Lower lobe of right lung (tissue), 2 donors: ENCODE results near the gene KMT2D. TPM values are rescaled to one million over a fixed set of nuclear protein-coding genes. Genes with fewer than 3 reads are reported as not detected.

Experiments
- ATAC-seq, 2 donors: fragments of 200-7000 bp; cut with Tn5 transposase; one replicate each; pipeline ENCODE4 v1.9.1; 2020 to 2022; ENCODE audit warnings: mild to moderate bottlenecking in 2 of 2, moderate library complexity in 2 of 2
- DNase-seq: peaks from one replicate; pipeline ENCODE4 v3.0.0-alpha.2; 2020
- H3K27ac ChIP-seq: fragments of 200-600 bp; one replicate; pipeline ENCODE4 v1.8.0; 2022
- H3K27me3 ChIP-seq: fragments of 200-600 bp; one replicate; pipeline ENCODE4 v1.8.0; 2022; ENCODE audit warnings: low read depth
- H3K36me3 ChIP-seq: fragments of 200-600 bp; one replicate; pipeline ENCODE4 v1.8.0; 2022; ENCODE audit warnings: mild to moderate bottlenecking
- H3K4me1 ChIP-seq: fragments of 200-600 bp; one replicate; pipeline ENCODE4 v1.8.0; 2022
- H3K4me3 ChIP-seq: fragments of 200-600 bp; one replicate; pipeline ENCODE4 v1.8.0; 2022; ENCODE audit warnings: mild to moderate bottlenecking
- H3K9me3 ChIP-seq: fragments of 200-600 bp; one replicate; pipeline ENCODE4 v1.8.0; 2022
- intact Hi-C: fragments of 100-400 bp; cut with DNase I; formaldehyde crosslinking; loops from one replicate; pipeline ENCODE4 v1.11.0; 2022
- total RNA-seq: library from RNA; stranded (reverse); fragmentation: NEBNext Ultra II Directional; extraction: Animal tissue kit (Norgen Biotek cat#: 25700); gene quantifications from one replicate; pipeline ENCODE4 v1.2.1, GENCODE V29; 2021
- TF ChIP-seq, protein P1 (sequence below): fragments of 200-600 bp; IDR thresholded peaks from one replicate; pipeline ENCODE4 v1.8.0; 2022; ENCODE audit warnings: antibody characterized with exemption, mild to moderate bottlenecking
- donor health status: DM: no; HTN: yes; CAD: no; lungs with severe emphysema.

The KMT2D gene
- total RNA-seq, 1 donor from 2014 or later, result 114 TPM

DNA sequence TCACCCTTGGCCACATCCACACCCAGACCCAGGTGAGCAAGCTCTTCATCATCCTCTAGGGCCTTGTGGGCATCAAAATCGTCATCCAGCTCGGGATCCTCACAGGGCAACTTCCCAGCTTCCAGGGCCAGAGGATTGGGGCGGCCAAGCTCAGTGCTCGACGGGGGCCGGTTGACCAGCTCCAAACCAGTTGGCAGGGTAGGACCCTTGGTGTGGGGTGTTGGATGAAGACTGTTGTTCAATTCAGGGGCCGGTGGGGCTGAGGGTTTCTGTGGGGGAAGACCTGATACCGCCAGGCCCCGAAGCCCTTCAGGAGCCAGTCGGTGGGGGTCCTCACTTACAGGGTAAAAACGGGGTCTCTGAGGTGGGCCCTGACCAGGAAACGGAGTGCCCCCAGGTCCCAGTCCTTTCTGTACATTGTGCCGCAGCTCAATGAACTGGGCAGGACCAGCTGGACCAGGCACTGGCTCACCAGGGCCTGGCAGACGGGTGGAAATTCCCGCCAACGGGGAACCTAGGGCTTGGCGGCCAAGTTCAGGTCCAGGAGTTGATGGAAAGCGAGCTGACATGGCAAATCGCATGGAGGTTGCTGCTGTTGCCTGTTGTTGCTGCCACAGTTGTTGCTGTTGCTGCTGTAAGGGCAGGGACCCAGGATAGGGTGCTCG lies 22.2 kb downstream of the KMT2D start:
- Histone ChIP-seq H3K9me3 (no peaks in the 10 kb centered on the region), H3K27me3 (no peaks in the 10 kb centered on the region), H3K36me3 (peaks cover 96% of the 10 kb centered on the region), H3K4me1 (peaks cover 2% of the 10 kb centered on the region), H3K4me3 (no peak overlapping the region), H3K27ac (no peak overlapping the region)
- intact Hi-C loops, result no loop called here
- TF ChIP-seq, protein P1, sequence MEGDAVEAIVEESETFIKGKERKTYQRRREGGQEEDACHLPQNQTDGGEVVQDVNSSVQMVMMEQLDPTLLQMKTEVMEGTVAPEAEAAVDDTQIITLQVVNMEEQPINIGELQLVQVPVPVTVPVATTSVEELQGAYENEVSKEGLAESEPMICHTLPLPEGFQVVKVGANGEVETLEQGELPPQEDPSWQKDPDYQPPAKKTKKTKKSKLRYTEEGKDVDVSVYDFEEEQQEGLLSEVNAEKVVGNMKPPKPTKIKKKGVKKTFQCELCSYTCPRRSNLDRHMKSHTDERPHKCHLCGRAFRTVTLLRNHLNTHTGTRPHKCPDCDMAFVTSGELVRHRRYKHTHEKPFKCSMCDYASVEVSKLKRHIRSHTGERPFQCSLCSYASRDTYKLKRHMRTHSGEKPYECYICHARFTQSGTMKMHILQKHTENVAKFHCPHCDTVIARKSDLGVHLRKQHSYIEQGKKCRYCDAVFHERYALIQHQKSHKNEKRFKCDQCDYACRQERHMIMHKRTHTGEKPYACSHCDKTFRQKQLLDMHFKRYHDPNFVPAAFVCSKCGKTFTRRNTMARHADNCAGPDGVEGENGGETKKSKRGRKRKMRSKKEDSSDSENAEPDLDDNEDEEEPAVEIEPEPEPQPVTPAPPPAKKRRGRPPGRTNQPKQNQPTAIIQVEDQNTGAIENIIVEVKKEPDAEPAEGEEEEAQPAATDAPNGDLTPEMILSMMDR, result no peak
- ATAC-seq, result no peak
- peak; percentile 35 for DNase-seq

DNA sequence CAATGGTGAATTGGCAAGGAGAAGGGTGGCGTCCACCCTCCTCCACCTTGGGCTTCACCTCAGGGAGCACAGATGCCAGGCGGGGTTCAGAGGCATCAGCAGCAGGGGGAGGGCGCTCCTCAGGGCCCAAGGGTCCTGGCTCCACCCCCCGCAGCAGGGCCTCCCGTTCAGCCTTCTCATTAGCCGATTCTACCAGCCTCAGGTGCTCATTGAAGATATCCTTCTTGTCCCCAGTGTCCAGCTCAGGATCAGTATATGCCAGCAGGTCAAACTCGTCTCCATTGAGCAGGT lies 22.7 kb downstream of the KMT2D start:
- ATAC-seq (no peak), DNase-seq (peak; percentile 21)
- Histone ChIP-seq H3K36me3 (peaks cover 96% of the 10 kb centered on the region), H3K4me1 (peaks cover 7% of the 10 kb centered on the region), H3K27me3 (no peaks in the 10 kb centered on the region), H3K9me3 (no peaks in the 10 kb centered on the region), H3K4me3 (no peak overlapping the region), H3K27ac (no peak overlapping the region)
- TF ChIP-seq, protein P1, result no peak
- intact Hi-C loops, result no loop called here

DNA sequence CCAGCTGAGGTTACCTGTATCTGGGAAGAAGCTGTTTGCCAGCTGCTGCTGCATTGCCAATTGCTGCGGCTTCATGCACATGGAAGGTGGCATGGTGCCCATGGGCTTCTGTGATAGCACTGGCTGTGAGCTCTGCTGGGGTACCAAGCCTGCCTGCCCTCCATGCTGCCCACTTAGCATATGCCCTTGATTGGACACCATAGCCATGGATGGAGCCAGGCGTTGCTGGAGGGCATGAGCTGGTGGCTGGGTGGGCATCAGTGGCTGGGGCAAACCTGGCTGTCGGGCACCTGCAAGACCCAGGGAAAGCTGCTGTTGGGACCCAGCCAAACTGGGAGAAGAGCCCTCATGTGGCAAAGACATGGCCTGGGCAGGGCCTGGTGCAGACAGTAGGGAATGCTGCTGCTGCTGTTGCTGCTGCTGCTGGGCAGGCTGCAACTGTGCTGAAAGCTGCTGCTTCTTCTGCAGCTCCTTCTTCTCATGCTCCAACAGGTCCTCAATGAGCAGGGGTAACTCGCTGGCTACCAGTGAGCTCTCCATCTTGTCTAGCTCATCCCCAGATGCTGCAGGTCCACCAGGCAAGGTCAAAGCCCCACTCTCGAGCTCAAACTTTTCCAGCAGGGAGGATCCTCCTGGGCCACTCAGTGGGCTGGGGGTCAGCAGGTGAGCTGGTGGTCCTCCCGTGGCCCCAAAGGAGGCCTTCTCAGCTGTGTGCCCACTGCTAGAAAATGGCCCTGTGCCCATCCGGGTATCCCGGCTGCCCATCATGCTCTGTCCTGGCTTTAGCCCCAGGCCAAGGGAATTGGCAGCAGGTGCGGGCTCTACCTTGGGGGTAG lies 23.3 kb downstream of the KMT2D start:
- Histone ChIP-seq H3K4me3 (no peak overlapping the region), H3K9me3 (no peaks in the 10 kb centered on the region), H3K27ac (no peak overlapping the region), H3K27me3 (no peaks in the 10 kb centered on the region), H3K36me3 (peaks cover 96% of the 10 kb centered on the region), H3K4me1 (peaks cover 9% of the 10 kb centered on the region)
- DNase-seq (no peak), ATAC-seq (no peak)
- TF ChIP-seq, protein P1, result no peak
- intact Hi-C loops, result no loop called here

DNA sequence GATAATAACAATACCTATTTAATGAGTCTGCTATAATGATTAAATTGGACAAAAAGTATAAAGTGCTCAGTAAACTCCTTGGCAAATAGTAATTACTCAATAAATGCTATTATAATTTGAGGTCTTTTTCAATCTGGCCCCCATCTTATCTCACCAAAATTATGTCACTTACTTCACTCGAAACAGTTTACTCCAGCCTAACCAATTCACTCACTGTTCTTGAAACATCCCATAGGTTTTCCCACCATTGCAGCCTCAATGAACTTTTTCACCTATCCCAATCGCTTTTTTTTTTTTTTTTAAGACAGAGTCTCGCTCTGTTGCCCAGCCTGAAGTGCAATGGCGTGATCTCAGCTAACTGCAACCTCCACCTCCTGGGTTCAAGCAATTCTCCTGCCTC lies 24.6 kb downstream of the KMT2D start:
- peaks cover 96% of the 10 kb centered on the region for H3K36me3 ChIP-seq

DNA sequence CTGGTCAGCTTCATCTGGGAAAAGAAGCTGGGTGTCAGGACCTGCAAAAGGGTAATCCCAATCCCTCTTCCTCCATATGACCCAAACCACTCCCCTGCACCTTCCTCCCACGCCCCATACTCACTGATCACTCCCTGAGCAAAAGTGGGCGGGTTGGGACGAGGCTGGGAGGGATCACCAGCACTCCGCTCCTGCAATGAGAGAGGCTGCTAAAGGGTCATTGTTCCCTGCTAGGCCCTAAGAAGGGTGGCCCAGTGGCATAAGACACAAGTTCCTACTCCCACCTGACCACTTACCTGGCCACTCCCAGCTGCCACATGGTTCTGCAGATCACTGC lies 26.3 kb downstream of the KMT2D start:
- Histone ChIP-seq H3K4me1 (peaks cover 9% of the 10 kb centered on the region), H3K4me3 (no peak overlapping the region), H3K9me3 (no peaks in the 10 kb centered on the region), H3K27me3 (no peaks in the 10 kb centered on the region), H3K27ac (peak overlapping the region; percentile 11), H3K36me3 (peaks cover 95% of the 10 kb centered on the region)
- TF ChIP-seq, protein P1, result no peak
- ATAC-seq (no peak), DNase-seq (no peak)
- intact Hi-C loops, result no loop called here

More for the DNA sequence above, 24.6 kb downstream of the KMT2D start:
- Histone ChIP-seq H3K27me3 (no peaks in the 10 kb centered on the region), H3K4me3 (no peak overlapping the region), H3K4me1 (peaks cover 9% of the 10 kb centered on the region), H3K27ac (no peak overlapping the region), H3K9me3 (no peaks in the 10 kb centered on the region)
- ATAC-seq, result no peak
- intact Hi-C loops, result no loop called here
- TF ChIP-seq, protein P1, result no peak
- DNase-seq, result no peak
